VCaP (cell line): Measurements from ENCODE around the gene VCAN.

Source experiments
- H3K27ac ChIP-seq: fragments of 450-650 bp; 2 replicates; pipeline ENCODE4 v1.5.1; 2017
- TF ChIP-seq, protein P1 (sequence below): fragments of 450-650 bp; conservative IDR thresholded peaks from 2 replicates; pipeline ENCODE4 v1.5.1; 2017; ENCODE audit warnings: mild to moderate bottlenecking, moderate library complexity

Gene VCAN

DNA sequence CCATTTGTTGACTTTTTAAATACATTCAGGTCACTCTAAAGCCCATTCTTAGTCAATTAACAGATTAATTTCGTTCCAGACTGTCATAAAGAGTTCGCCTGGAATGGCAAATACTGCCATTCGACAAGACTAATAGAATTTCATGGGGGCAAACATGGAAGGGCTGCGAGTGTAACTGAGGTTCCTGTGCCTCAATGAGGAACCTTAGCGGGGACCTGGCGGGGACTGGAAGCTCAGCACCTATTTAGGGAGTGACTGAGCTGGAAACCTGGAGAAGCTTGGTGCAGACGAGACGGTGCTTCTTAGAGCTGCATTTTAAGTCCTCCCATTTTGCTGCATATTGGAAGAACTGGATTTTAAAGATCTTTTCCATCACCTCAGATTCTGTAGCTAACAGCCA is 3.4 kb downstream of the VCAN start:
- no peak overlapping the region for H3K27ac ChIP-seq
- TF ChIP-seq, protein P1, sequence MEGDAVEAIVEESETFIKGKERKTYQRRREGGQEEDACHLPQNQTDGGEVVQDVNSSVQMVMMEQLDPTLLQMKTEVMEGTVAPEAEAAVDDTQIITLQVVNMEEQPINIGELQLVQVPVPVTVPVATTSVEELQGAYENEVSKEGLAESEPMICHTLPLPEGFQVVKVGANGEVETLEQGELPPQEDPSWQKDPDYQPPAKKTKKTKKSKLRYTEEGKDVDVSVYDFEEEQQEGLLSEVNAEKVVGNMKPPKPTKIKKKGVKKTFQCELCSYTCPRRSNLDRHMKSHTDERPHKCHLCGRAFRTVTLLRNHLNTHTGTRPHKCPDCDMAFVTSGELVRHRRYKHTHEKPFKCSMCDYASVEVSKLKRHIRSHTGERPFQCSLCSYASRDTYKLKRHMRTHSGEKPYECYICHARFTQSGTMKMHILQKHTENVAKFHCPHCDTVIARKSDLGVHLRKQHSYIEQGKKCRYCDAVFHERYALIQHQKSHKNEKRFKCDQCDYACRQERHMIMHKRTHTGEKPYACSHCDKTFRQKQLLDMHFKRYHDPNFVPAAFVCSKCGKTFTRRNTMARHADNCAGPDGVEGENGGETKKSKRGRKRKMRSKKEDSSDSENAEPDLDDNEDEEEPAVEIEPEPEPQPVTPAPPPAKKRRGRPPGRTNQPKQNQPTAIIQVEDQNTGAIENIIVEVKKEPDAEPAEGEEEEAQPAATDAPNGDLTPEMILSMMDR, result no peak

DNA sequence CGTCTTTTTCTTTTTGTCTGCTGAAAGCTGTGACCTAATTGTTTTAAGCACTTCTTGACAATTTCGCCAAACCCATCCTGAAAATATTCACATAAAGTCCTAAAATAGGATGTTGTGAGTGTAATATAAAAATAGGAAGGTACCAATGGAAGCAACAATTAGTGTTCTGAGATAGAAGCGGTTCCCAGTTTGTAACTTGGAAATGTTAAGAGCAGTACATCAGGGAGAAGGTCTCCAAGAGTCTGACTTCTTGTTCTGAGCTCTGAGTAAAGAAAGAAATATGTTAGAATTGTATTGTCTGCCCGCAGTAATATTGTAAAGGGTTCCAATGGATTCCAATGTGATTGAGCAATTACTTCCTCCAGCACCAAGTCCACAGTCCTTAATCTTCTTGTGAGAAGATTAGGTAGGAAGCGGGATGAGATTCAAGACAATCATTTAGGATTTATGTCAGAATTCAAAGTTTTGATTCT is 3.9 kb downstream of the VCAN start:
- H3K27ac ChIP-seq, result no peak overlapping the region
- TF ChIP-seq, protein P1, result no peak

DNA sequence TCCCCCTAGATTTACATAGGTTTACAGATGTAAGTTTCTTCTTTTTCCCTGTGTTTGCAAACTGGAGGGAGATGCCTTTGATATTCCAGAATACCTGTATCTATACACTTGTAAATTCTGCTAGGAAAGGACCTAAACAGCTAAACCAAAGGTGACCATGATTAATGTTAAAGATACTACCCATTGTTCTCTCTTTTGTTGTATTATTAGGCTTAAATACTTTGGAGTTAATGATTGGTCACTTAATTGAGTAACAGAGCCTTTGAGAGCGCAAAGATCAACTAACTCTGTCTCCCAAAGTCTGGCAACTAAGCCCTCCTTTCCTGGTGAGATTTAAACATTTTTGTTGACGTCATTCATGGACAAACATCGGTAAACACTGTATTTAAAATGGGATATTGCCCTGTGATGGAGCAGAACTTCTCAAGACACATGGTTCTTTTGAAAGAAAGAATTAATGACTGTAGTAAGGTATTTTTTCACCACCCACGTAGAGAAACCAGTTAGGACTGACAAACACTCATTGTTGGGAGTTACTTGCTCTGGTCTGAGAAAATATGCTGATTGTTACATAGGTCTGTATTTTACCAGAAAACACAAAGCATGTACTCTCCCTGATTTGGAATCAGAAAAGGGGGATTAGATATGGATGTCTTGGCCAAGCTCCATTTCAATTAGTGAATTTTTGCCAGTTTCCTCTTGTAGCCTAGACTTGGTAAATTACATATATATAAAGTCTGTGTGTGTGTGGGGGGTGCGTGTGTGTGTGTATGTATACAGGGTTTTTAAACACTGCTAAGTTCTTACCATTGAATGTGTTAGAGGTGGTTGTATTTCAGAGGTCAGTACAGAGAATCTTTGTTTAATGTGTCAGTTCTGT is 4.6 kb downstream of the VCAN start:
- no peak overlapping the region for H3K27ac ChIP-seq
- TF ChIP-seq, protein P1, result no peak

DNA sequence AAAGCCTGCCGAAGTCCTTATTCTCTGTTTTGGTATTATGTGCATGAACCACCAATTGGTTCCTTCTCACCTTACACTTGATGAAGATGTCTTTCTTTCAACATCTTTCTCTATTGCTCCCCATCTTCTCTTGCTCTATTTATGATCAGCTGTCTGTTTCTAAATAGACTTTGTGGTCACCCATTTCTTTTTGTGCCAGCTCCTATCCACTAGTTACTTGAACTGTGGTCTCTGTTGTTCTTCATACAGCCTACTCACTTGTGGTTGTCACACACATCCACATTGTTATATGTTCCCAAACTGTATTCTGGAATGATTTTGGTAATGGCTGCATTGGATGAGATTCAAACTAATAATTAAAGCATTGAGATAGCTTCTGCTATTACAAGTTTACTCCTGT is 11.4 kb downstream of the VCAN start:
- TF ChIP-seq, protein P1, result no peak
- no peak overlapping the region for H3K27ac ChIP-seq

DNA sequence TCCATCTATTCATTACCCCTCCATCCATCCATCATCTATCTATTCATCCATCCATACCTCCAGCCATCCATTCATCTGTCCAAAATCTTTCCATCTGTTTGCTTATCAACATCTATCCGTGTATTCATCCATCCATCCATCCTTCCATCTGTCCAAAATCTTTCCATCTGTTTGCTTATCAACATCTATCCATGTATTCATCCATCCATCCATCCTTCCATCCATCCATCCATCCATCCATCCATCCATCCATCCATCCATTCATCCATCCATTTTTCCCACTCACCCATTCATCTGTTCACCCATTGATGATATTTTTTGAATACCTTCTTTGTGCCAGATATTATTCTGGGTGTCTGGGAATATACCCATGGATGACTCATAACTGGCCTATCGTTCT is 12.8 kb downstream of the VCAN start:
- TF ChIP-seq, protein P1, result no peak
- no peak overlapping the region for H3K27ac ChIP-seq

DNA sequence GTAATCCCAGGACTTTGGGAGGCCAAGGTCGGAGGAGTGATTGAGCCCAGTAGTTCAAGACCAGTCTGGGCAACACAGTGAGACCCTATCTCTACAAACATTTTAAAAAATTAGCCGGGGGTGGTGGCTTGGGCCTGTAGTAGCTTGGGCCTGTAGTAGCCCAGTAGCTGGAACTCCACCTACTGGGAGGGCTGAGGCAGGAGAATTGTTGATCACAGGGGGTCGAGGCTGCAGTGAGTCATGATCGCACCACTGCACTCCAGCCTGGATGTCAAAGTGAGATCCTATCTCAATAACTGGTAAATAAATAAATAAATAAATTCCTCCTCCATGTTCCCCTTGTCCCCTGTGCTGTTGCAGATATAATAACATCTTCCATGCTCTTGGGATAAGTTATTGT is 14.3 kb downstream of the VCAN start:
- no peak overlapping the region for H3K27ac ChIP-seq
- TF ChIP-seq, protein P1, result no peak

DNA sequence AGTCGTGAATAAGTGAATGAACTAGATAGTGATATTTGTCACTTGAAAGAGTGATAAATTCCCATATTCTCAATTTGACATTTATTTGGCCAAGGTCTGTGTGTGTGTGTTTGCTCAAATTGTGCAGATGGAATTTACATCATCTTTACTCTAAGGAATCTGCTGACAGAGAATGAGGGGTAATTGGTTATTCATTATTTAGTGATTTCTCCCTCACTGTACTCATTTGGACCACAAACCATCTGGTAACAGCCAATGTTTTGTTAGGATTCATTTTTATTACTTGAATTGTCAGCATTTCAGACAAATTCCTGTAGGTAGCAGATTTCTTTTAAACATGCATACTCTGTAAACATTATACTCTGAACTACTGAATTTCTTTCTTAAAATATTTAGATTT is 15.6 kb downstream of the VCAN start:
- no peak overlapping the region for H3K27ac ChIP-seq
- TF ChIP-seq, protein P1, result no peak
